ENCODE data around the gene MAP1S. TPM values are rescaled to one million over a fixed set of nuclear protein-coding genes. Genes with fewer than 3 reads are reported as not detected.

Gene MAP1S
- total and polyA plus RNA-seq, 2 of the 13 experiments (the other 11 are each of a cell fraction or from before 2014, with no cell fraction given), result 3.8 to 7.3 TPM

- Histone ChIP-seq H3K9ac (ENCODE audit: insufficient read depth, low read depth, low read length) (no peak overlapping the region), H3K27ac (ENCODE audit: extremely low read length, insufficient read depth, low read length) (no peak overlapping the region), H2AFZ (ENCODE audit: low read length) (no peak overlapping the region), H3K9me3 (ENCODE audit: low read length) (no peaks in the 10 kb centered on the region), H4K20me1 (ENCODE audit: insufficient read depth, low read length) (peaks cover 4% of the 10 kb centered on the region; the same call in 1 of the 2 replicates), H3K4me3 (replicated peaks in 1 of 3; ENCODE audit: insufficient read depth in 1 of 3, low read depth in 2 of 3, low read length in 3 of 3) (no peak overlapping the region), H3K4me1 (ENCODE audit: insufficient read depth, low read length) (no peaks in the 10 kb centered on the region), H3K79me2 (ENCODE audit: insufficient read depth, low read length) (no peaks in the 10 kb centered on the region), H3K4me2 (ENCODE audit: low read depth, low read length) (no peak overlapping the region), H3K36me3 (replicated peaks in 1 of 2; ENCODE audit: control insufficient read depth in 1 of 2, insufficient read depth in 2 of 2, low read length in 2 of 2) (no peaks in the 10 kb centered on the region), H3K27me3 (ENCODE audit: control insufficient read depth in 1 of 2, insufficient read depth in 2 of 2, low read length in 2 of 2) (peaks cover 0 to 21% of the 10 kb centered on the region in 2 experiments; a peak in 4 of 5 replicates)
- TF ChIP-seq MNT (IDR thresholded peaks at IDR 0.05) (peak; percentile 99), TFAP4 (IDR thresholded peaks at IDR 0.05; ENCODE audit: borderline replicate concordance, low read depth) (no peak)
- 36% methylated on average over 12 of the region's 15 CpGs for WGBS (ENCODE audit: low lambda C conversion rate)
- in situ Hi-C loops (cut with HindIII; ENCODE audit: extremely low pct_ligation_motif_present, low pct_unique_long_range_greater_than_20kb) (no loop called here), intact Hi-C loops (cut with micrococcal nuclease; ENCODE audit: unreplicated experiment) (no loop called here)
- ChIA-PET POLR2A (no interaction called here), CTCF (ENCODE audit: low intra/inter-chr PET ratio, low total read pairs) (no interaction called here)
- BruUV-seq (replicated peaks), result no TSS peak
- DNase-seq (ENCODE audit: low spot score) (no peak), FAIRE-seq (no peak), ATAC-seq (no peak)
Observed at GRCh38 chr19:17685451-17686022, 33.7 kb upstream of the MAP1S start.

- Histone ChIP-seq H3K9ac (ENCODE audit: insufficient read depth, low read depth, low read length) (no peak overlapping the region), H3K27ac (ENCODE audit: extremely low read length, insufficient read depth, low read length) (no peak overlapping the region), H3K4me2 (ENCODE audit: low read depth, low read length) (no peak overlapping the region), H3K9me3 (ENCODE audit: low read length) (no peaks in the 10 kb centered on the region), H3K27me3 (ENCODE audit: control insufficient read depth in 1 of 2, insufficient read depth in 2 of 2, low read length in 2 of 2) (peaks cover 0 to 21% of the 10 kb centered on the region in 2 experiments; a peak in 4 of 5 replicates), H3K36me3 (replicated peaks in 1 of 2; ENCODE audit: control insufficient read depth in 1 of 2, insufficient read depth in 2 of 2, low read length in 2 of 2) (no peaks in the 10 kb centered on the region), H2AFZ (ENCODE audit: low read length) (no peak overlapping the region), H3K4me3 (replicated peaks in 1 of 3; ENCODE audit: insufficient read depth in 1 of 3, low read depth in 2 of 3, low read length in 3 of 3) (no peak overlapping the region), H4K20me1 (ENCODE audit: insufficient read depth, low read length) (peaks cover 4% of the 10 kb centered on the region; the same call in 1 of the 2 replicates), H3K79me2 (ENCODE audit: insufficient read depth, low read length) (no peaks in the 10 kb centered on the region), H3K4me1 (ENCODE audit: insufficient read depth, low read length) (no peaks in the 10 kb centered on the region)
- no TSS peak for BruUV-seq (replicated peaks)
- ChIA-PET CTCF (ENCODE audit: low intra/inter-chr PET ratio, low total read pairs) (no interaction called here), POLR2A (no interaction called here)
- intact Hi-C loops (cut with micrococcal nuclease; ENCODE audit: unreplicated experiment) (no loop called here), in situ Hi-C loops (cut with HindIII; ENCODE audit: extremely low pct_ligation_motif_present, low pct_unique_long_range_greater_than_20kb) (no loop called here)
- FAIRE-seq (no peak), DNase-seq (ENCODE audit: low spot score) (no peak), ATAC-seq (no peak)
- 3% methylated on average over 6 of the region's 12 CpGs for WGBS (ENCODE audit: low lambda C conversion rate)
- TF ChIP-seq JUND (CRISPR knock-in tag; IDR thresholded peaks at IDR 0.05) (no peak), ZNF263 (CRISPR knock-in tag; IDR thresholded peaks at IDR 0.05) (no peak)
Observed at GRCh38 chr19:17686023-17686521, 33.2 kb upstream of the MAP1S start.
